Erythroblast (primary cell): ENCODE results near the gene NTN3.

ENCODE experiments used
- GATA1 ChIP-seq: IDR thresholded peaks from 2 replicates; pipeline ENCODE4 v1.6.1; 2011; ENCODE audit warnings: low read depth, mild to moderate bottlenecking, control low read depth, low read length, moderate library complexity
- POLR2A ChIP-seq: IDR thresholded peaks from 2 replicates; pipeline ENCODE4 v1.6.1; 2011; ENCODE audit warnings: mild to moderate bottlenecking, low read length

DNA sequence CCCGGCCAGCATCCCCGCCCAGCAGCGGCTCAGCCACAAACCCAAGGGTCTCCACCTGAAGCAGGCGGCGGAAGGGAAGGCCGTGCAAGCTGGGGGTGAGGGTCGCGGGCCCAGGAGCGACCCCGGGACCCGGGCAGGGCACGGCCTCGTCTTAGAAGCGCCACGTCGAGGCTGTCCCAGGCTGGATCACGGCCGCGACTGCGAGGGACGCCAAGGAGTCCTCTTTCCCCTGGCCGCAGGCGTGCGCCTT, 42.4 kb upstream of the NTN3 start:
- TF ChIP-seq POLR2A (no peak), GATA1 (no peak)
